Uterus (tissue), 4 donors: ENCODE results near the gene ERG. TPM values are rescaled to one million over a fixed set of nuclear protein-coding genes. Genes with fewer than 3 reads are reported as not detected.
A peak's percentile ranks its signal among the peaks of the same experiment; 100 is the strongest.

Experiments used
- DNase-seq, 2 donors: peaks; one replicate each; pipeline ENCODE4 v3.0.0-alpha.2; 2019 to 2020
- H3K27ac ChIP-seq, 2 donors: fragments of 200-600 bp; sonication (generic); 1 replicate in 1 of 2; 2 replicates in 1 of 2; pipeline ENCODE4 v1.5.1; 2016 to 2018
- H3K27me3 ChIP-seq, 2 donors: fragments of 200-600 bp; sonication (generic); one replicate each; pipeline ENCODE4 v1.5.1; 2018 to 2019; ENCODE audit warnings: control low read depth in 1 of 2
- H3K36me3 ChIP-seq, 2 donors: fragments of 200-600 bp; sonication (generic); one replicate each; pipeline ENCODE4 v1.5.1; 2019; ENCODE audit warnings: control low read depth in 1 of 2
- H3K4me1 ChIP-seq, 2 donors: fragments of 200-600 bp; sonication (generic); one replicate each; pipeline ENCODE4 v1.5.1; 2018 to 2019; ENCODE audit warnings: control low read depth in 1 of 2
- H3K4me3 ChIP-seq, 2 donors: fragments of 200-600 bp; sonication (generic); 1 replicate in 1 of 2; 2 replicates in 1 of 2; pipeline ENCODE4 v1.5.1; 2018 to 2019; ENCODE audit warnings: mild to moderate bottlenecking in 1 of 2
- H3K9me3 ChIP-seq, 2 donors: fragments of 200-600 bp; sonication (generic); one replicate each; pipeline ENCODE4 v1.5.1; 2019; ENCODE audit warnings: control low read depth in 1 of 2
- CTCF ChIP-seq, 4 experiments: fragments of 200-600 bp in 2 of 4; fragments of 450-650 bp in 2 of 4; sonication (generic) in 2 of 4; IDR thresholded peaks; one replicate each; pipeline ENCODE4 v1.5.1; 2016 to 2019; ENCODE audit warnings: antibody characterized with exemption in 4 of 4, mild to moderate bottlenecking in 2 of 4, moderate library complexity in 1 of 4
- POLR2A ChIP-seq, 2 donors: fragments of 450-650 bp; IDR thresholded peaks; one replicate each; pipeline ENCODE4 v1.6.1; 2016; ENCODE audit warnings: antibody characterized with exemption in 2 of 2, mild to moderate bottlenecking in 1 of 2, moderate library complexity in 1 of 2
- intact Hi-C: fragments of 100-400 bp; cut with DNase I; formaldehyde crosslinking; loops from one replicate; pipeline ENCODE4 v1.15.1; 2023; ENCODE audit warnings: low total_unique reads
- total RNA-seq, 4 donors: library from RNA; depleted of rRNA in 3 of 4; stranded (reverse); fragments of >200 nt in 3 of 4; gene quantifications; one replicate each; pipeline versions ENCODE4 v1.1.0 to v1.2.4, GENCODE V29; 2014 to 2023
- donor health status: DM: yes; HTN: yes; CAD: no.

Gene ERG
- total RNA-seq, 4 donors from 2014 or later: 10.4 to 78.6 (median 31.1) TPM

- no peak for TF ChIP-seq POLR2A (IDR thresholded peaks at IDR 0.05)
- no peak for TF ChIP-seq CTCF (IDR thresholded peaks at IDR 0.05)
- intact Hi-C loops: no loop called here
- no peak for DNase-seq
Observed at GRCh38 chr21:38475519-38475918, 22.8 kb downstream of the ERG start.

GRCh38 chr21:38474796-38475195, 23.5 kb downstream of the ERG start:
- no peaks in the 10 kb centered on the region for H3K4me1 ChIP-seq
- H3K4me3 ChIP-seq: no peak overlapping the region
- H3K9me3 ChIP-seq: no peaks in the 10 kb centered on the region
- H3K27me3 ChIP-seq: no peaks in the 10 kb centered on the region
- no peak for DNase-seq
- TF ChIP-seq CTCF (IDR thresholded peaks at IDR 0.05) (no peak), POLR2A (IDR thresholded peaks at IDR 0.05) (no peak)
- peak overlapping the region in 1 of 2 donors; percentile 65 for H3K27ac ChIP-seq
- intact Hi-C loops: no loop called here
- no peaks in the 10 kb centered on the region for H3K36me3 ChIP-seq

More at GRCh38 chr21:38475519-38475918, 22.8 kb downstream of the ERG start:
- Histone ChIP-seq H3K27me3 (no peaks in the 10 kb centered on the region), H3K4me1 (no peaks in the 10 kb centered on the region), H3K36me3 (no peaks in the 10 kb centered on the region), H3K27ac (peak overlapping the region; percentile 42 to 65), H3K9me3 (no peaks in the 10 kb centered on the region), H3K4me3 (no peak overlapping the region)

- Histone ChIP-seq H3K4me3 (no peak overlapping the region), H3K27ac (peak overlapping the region in 1 of 2 donors; percentile 38), H3K27me3 (no peaks in the 10 kb centered on the region), H3K36me3 (no peaks in the 10 kb centered on the region), H3K9me3 (no peaks in the 10 kb centered on the region), H3K4me1 (no peaks in the 10 kb centered on the region)
- no peak for DNase-seq
- no peak for TF ChIP-seq CTCF (IDR thresholded peaks at IDR 0.05)
- TF ChIP-seq POLR2A (IDR thresholded peaks at IDR 0.05): no peak
- intact Hi-C loops: no loop called here
Observed at GRCh38 chr21:38474124-38474523, 24.2 kb downstream of the ERG start.

GRCh38 chr21:38472412-38473108, 25.7 kb downstream of the ERG start:
- no peak for TF ChIP-seq CTCF (IDR thresholded peaks at IDR 0.05)
- no peak for TF ChIP-seq POLR2A (IDR thresholded peaks at IDR 0.05)

GRCh38 chr21:38471766-38472165, 26.5 kb downstream of the ERG start:
- Histone ChIP-seq H3K27ac (peak overlapping the region in 1 of 2 donors; percentile 3), H3K9me3 (no peaks in the 10 kb centered on the region), H3K27me3 (no peaks in the 10 kb centered on the region), H3K4me1 (no peaks in the 10 kb centered on the region), H3K36me3 (no peaks in the 10 kb centered on the region), H3K4me3 (no peak overlapping the region)
- no peak for DNase-seq
- TF ChIP-seq CTCF (IDR thresholded peaks at IDR 0.05) (no peak), POLR2A (IDR thresholded peaks at IDR 0.05) (no peak)
- intact Hi-C loops: no loop called here

More at GRCh38 chr21:38472412-38473108, 25.7 kb downstream of the ERG start:
- H3K36me3 ChIP-seq: no peaks in the 10 kb centered on the region
- no peaks in the 10 kb centered on the region for H3K4me1 ChIP-seq
- H3K4me3 ChIP-seq: no peak overlapping the region
- H3K27ac ChIP-seq: peak overlapping the region in 1 of 2 donors; percentile 46
- intact Hi-C loops: no loop called here
- DNase-seq: no peak
- no peaks in the 10 kb centered on the region for H3K9me3 ChIP-seq
- H3K27me3 ChIP-seq: no peaks in the 10 kb centered on the region
